MM.1S (cell line): ENCODE data around the gene CPNE1.

Experiments
- EZH2 ChIP-seq: fragments of 300-600 bp; sonication (generic); optimal IDR thresholded peaks from 2 replicates; pipeline ENCODE3; 2017; ENCODE audit warnings: low read depth, mild to moderate bottlenecking, antibody characterized with exemption, low read length, mixed read lengths
- EZH2phosphoT487 ChIP-seq: fragments of 300-600 bp; sonication (generic); IDR thresholded peaks from 2 replicates; pipeline ENCODE4 v1.6.1; 2018; ENCODE audit warnings: antibody characterized with exemption, low read length
- TF ChIP-seq, protein P1 (sequence below): fragments of 300-600 bp; sonication (generic); IDR thresholded peaks from 2 replicates; pipeline ENCODE4 v1.5.1; 2016; ENCODE audit warnings: antibody characterized with exemption, low read length, mixed read lengths

DNA sequence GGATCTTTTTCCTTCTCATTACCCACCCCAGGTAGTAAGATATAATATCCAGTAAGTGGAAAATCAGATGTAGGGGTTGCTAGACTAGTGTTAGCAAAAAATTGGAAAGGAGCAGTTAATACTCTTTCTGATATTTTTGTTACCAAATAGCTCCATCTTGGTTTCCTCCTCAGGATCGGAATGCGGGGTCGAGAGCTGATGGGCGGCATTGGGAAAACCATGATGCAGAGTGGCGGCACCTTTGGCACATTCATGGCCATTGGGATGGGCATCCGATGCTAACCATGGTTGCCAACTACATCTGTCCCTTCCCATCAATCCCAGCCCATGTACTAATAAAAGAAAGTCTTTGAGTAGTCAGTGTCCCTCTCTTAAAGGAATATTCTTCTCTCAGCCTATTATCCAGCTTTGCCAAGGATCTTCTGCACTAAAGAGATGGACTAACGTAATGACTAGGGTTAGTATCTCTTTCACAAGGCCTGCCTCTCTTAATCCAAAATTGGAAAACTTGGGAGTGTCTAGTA is 36.0 kb upstream of the CPNE1 start:
- TF ChIP-seq, protein P1, sequence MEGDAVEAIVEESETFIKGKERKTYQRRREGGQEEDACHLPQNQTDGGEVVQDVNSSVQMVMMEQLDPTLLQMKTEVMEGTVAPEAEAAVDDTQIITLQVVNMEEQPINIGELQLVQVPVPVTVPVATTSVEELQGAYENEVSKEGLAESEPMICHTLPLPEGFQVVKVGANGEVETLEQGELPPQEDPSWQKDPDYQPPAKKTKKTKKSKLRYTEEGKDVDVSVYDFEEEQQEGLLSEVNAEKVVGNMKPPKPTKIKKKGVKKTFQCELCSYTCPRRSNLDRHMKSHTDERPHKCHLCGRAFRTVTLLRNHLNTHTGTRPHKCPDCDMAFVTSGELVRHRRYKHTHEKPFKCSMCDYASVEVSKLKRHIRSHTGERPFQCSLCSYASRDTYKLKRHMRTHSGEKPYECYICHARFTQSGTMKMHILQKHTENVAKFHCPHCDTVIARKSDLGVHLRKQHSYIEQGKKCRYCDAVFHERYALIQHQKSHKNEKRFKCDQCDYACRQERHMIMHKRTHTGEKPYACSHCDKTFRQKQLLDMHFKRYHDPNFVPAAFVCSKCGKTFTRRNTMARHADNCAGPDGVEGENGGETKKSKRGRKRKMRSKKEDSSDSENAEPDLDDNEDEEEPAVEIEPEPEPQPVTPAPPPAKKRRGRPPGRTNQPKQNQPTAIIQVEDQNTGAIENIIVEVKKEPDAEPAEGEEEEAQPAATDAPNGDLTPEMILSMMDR: no peak
- TF ChIP-seq EZH2phosphoT487: no peak
- TF ChIP-seq EZH2: no peak
